ENCODE results near the gene DNAH9.

Gene DNAH9

DNA sequence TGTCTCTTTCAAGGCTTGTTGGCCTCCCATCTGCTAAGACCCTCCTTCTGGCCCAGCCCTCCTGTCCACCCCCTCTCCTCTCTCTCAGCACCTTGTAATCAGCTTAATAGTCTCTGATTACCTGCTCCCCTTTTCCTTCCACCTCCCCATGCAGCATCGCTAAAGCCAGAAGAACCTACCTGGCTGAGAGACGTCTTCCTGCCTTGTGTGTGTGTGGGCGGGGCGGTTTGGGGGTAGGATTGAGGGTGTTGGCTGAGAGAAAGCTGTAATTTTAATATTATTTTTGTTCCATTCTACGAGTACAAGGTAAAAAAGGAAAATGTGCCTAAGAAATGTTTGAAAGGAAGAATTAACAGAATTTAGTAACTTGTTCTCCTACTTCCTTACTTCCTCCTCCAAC, 3.4 kb downstream of the DNAH9 start:
- DNase-seq (ENCODE audit: low spot score) = no peak

DNA sequence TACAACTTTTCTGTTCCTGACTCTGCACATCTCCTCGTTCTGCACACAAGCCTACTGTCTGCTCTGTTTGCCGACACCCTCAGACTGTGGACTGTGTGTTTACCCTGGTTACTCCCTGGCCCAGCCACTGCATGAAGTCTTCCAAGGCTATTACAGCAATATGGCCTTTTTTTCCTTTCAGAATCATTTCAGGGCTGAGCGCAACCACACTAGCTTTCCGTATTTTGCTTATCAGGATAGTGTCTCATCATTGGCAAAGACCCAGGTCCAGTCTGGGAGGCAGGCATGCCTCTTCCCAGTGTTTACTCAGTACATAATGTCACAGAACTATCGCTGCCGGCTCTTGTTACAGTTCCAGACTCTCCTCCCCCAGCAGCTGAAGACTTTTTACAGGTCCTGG, 10.1 kb downstream of the DNAH9 start:
- no peak for DNase-seq (ENCODE audit: low spot score)

DNA sequence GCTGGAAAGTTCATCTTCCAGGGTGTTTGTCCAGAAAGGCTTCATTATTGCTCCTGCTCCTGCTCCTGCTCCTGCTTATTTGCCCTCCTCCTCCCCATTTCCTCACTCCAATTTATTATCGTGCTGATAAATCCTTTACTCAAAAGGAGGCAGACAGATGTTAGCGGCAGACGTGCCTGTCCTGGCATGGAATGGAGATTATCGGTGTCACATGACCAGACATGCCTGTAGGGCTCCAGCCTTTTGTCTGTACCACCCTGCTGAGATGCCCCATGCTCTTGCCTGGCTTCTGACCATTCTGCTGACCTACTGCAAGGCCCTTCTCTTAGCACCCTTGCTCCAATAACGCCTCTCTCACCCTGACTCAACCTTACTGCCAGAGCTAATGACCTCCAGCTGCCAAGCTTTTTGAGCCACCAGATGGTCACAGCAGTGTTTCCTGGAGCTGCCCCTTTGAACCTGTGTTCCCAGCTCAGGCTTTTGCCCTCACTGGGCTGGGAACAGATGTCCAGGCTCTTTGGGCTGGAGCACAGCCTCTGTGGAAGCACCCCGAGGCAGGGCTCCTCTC, 12.8 kb downstream of the DNAH9 start:
- no peak for DNase-seq (ENCODE audit: low spot score)

DNA sequence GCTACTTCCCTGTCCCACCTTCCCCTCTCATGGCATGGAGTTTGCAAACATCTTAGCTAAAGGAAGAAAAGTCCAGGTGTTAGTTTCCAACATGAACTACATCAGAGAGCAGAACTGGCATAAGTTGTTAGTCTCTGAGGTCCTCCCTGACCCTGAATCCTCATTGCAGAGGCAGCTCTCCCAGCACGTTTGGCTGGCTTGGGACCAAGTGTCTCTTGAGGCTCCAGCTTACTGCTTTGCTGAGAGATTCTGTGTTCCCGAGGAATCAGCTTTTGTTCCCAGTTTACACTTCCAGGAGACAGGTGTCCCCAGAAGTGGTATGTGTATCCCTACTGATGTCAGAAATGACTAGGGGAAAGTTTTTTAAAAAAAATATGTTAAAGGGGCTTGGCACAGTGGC, 14.7 kb downstream of the DNAH9 start:
- DNase-seq (ENCODE audit: low spot score) = no peak

DNA sequence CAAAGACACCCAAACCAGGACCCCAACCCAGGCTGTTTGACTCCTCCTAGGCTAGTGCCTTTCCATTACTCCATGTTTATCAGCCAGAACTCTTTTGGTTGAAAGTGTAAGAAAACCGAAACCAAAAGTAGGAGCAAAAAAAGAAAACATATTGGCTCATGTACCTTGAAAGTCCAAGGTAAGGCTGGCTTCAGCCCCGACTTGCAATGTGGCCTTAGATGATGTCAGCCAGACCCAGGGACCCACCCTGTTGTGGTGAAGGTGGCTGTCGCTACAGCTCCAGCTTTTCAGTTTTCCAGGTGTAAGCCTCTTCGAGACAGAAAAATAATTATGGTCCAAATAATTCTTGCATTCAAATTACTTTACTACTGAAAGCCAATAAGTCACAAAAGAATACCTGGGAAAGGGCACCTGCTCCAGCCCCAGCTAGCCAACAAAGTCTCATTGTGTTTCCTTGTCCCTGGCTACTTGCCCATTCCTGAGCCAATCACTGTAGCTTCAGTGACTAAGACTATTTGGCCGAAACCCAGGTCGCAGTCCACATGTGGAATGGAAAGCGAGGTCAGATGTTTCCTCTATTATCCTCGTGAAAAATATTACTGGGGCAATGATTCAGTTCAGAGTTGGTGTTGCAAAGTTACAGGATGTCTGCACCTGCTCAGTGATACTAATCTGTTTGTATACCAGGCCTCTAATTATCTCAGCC, 20.7 kb downstream of the DNAH9 start:
- no peak for DNase-seq (ENCODE audit: low spot score)

DNA sequence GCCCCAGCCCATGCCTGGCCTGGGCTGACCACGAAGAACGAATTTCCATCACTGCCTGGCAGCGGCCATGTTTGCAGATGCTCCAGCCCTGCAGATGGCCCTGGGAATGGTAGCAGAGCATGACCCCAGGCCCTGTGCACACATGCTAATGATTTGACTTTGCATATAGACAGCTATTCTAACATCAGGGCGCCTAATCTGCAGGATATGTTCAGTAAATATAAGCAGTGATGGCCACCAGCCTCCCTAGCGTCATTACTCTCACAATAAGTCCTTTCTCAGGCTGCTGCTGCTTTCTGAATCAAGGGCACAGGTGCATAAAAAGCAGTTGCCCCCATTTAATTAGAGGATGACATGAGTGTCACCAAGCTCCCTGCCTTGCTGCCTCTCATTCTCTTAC, 24.2 kb downstream of the DNAH9 start:
- DNase-seq (ENCODE audit: low spot score) = no peak

DNA sequence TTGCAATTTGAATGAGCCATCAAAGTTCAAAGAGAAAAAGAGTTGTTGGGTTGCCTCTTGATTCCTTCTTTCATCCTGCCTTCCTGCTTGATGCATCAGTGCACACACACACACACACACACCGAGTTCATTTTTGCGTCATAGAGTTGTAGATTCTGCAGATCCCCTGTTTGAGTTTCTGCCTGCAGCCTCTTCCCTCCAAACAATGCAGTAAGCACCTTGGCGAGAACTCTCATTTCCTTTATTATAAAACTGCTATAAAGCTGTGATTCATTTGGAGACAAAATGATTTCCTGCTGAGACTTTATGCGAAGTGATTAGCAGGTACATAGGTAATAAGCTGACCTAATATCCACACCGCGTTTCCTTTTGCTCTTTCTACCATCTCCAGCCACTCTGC, 26.7 kb downstream of the DNAH9 start:
- no peak for DNase-seq (ENCODE audit: low spot score)

DNA sequence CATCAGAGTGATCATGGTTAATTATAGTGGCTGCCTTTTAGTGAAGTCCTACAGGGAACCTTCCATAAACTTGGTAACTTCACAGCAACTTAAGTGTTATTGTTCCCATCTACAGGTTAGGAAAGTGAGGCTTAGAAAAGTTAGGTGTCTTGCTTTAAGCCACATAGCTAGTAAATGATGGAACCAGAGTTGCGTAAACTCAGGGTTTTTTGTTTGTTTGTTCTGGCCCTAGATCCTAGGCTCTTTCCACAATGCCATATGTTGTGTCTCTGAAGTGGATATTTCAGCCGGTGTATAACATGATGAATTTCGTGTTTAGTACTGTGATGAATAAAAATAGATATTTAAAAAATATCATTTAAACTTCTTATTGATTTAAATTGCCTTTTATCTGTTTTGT, 27.6 kb downstream of the DNAH9 start:
- no peak for DNase-seq (ENCODE audit: low spot score)

DNA sequence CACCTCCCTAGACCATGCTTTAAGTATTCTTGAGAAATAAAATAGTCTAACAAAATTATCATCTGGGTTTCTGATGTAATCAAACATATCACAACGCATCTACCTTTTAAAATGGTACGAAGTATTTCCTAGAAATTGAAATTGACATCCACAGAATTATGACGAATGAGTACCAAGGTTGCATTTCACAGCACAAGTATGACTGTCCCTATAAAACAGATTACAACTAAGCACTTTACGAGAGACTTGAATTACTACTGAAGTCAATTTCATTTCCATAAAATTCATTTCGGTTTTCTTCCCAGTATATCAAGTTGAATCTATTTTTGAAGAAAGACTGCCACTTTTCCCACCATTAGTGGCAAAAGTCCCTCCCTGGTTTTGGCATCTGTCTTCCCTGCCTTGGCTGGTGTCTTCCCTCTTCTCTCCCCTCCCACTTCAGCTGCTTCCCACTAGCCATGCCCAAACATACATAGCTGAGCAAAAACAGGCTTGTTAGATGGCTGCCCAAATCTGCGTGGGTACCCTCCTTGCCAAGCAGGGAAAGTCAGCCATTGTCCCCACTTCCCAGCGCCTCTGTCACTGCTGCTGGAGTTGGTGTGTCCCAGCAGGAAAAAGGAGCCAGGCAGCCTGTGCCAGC, 29.2 kb downstream of the DNAH9 start:
- DNase-seq (ENCODE audit: low spot score) = no peak

DNA sequence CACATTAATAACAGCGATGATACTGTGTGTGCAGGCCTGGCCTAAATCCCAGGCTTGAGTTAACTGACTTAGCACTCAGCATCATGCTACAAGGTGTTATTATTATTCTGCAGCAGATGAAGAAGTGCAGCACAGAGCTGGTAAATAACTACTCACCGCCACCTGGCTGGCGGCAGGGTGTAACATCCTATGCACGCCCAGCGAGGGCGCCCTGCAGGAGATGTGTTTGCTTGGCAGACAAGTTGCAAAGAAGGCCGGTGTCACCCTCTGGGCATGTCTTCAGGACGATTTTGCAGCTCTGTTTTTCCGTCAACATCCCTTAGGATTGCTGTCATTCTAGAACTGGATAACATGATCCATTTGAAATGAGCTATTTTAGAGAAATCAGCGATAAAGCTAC, 30.1 kb downstream of the DNAH9 start:
- no peak for DNase-seq (ENCODE audit: low spot score)

DNA sequence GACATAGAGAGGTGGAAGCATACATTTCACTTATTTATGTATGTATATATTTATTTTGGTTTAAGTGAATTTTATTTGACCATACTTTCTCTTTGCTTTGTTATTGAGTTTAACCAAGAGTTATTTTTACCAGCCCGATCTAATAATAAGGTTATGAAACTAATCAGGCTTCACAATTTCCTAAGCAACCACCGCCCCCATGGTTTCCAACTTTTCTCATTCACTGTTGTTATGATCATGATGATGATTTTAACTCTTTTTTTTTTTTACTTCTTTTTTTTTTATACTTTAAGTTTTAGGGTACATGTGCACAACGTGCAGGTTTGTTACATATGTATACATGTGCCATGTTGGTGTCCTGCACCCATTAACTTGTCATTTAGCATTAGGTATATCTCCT, 30.6 kb downstream of the DNAH9 start:
- no peak for DNase-seq (ENCODE audit: low spot score)

DNA sequence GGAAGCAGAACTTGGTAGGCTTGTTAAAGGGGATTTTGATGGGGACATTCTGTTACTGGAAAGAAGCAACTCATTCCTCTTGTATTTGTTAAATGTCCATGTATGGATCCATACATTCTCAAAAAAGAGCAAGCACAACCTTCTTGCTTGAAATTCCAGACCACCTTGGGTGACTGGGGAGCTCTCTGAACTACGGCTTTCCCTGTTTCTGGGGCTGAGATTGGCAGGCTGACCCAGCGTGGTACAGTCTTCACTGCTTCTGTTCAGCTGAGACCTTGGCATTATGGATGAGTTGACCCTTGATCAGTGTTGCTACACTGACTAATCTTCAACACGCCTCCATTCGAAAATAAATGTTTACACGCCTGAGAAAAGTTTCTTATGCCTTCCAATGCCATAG, 38.5 kb downstream of the DNAH9 start:
- no peak for DNase-seq (ENCODE audit: low spot score)

DNA sequence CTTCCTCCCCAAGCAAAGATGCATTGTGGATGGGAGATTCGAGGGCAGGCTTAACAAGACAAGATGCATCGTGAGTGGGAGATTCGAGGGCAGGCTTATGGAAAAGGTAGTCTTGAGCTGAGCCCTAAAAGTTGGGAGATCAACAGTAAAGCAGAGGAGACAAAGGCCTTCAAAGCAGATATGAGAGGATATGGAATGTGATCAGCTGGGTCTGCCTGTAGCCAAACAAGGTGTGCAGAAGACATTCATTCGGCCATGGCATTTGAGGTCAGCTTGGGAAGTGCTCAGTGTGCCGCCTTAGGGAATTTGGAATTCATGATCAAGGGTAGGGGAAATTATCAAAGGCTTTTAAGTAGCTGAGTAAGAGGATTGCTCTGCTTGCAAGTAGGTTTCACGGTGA, 39.5 kb downstream of the DNAH9 start:
- DNase-seq (ENCODE audit: low spot score) = no peak

DNA sequence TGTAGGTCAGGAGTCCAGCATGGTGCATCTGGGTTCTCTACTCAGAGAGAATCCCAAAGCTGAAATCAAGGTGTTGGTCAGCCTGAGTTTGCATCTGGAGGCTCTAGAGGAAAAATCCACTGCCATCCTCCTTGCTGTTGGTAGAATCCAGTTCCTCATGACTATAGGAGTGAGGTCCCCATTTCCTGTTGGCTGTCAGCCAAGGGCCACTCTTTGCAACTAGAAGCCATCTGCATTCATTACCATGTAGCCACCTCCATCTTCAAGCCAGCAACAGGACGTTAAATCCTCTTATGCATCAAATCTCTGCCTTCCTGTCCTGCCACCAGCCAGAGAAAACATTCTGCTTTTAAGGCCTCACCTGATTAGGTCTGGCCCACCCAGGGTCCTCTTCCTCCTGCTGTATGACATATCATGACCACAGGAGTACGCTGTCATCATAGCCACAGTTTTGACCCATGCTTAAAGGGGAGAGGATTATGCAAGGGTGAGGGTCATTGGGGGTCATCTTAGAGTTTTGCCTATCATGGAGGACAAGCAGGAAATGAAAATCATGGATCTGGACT, 40.5 kb downstream of the DNAH9 start:
- DNase-seq (ENCODE audit: low spot score) = no peak

DNA sequence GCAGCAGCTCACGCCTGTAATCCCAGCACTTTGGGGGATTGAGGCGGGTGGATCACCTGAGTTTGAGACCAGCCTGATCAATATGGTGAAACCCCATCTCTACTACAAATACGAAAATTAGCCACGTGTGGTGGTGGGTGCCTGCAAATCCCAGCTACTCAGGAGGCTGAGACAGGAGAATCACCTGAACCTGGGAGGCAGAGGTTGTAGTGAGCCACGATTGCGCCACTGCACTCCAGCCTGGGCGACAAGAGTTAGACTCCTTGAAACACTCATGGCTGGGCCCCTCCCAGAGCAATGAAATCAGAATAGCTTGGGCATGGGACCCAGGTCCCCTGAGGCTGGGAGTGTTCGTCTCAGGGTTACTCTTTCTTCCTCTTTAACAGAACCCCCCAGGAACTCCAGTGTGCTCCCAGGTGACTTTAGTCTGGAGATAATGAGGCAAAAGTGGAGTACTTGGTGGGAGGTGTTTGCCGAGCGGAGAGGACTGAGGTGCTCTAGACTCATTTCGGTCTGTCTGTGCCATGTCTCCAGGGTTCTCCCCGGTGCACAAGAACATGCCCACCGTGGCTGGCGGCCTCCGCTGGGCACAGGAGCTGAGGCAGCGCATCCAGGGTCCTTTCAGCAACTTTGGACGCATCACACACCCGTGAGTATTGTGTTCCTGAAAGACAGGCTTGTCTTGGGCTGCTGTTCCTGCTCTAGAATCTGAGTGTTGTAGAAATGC, 41.6 kb downstream of the DNAH9 start:
- DNase-seq (ENCODE audit: low spot score) = no peak

DNA sequence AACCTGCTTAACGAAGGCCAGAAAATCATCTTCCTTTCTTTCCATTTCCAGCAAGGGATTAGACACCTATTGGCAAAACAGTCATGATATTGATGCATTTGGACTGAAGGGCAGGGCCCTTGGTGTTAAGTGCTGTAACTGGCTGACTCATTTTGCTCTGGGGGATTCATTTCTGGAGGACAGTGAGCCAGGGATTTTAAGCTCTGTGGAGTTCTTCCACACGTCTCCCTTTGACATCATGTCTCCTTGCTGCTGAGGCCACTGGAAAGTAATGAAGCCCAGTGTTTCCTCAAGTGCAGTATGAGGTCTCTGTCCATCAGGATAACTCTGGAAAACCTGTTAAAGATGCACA, 42.2 kb downstream of the DNAH9 start:
- no peak for DNase-seq (ENCODE audit: low spot score)

DNA sequence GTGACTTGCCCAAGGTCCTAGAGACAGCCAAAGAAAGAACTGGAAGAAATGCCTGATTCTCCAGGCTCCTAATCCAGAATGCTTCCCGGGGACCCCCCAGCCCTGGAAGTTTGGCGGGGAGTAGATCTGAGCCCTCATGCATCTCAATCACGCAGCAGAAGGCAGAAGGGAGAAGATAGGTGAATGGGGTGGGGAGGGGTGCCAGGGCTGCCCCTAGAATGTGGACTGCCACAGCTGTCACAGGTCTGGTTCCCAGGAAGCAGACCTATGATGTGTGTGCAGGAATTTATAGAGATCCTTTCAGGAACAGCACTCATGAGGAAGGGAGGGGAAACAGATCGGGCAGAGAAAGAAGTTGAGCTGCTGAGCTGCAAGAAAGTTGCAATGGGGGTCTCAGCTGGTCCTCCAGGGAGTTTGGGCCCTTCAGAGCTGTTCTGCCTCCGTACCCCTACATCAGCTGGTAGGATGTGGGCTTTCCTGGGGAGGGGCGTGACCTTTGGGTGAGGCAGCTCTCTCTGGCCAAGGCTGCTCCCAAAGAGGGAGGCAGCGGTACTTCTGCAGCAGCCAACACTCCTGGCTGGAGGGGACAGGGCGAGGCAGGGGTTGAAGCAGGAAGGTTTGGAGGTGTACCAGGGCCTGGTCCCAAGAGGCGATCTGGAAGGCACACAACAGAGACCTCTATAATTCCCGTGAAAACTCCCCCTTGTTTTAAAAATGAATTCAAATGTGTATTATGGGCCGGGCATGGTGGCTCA, 43.4 kb downstream of the DNAH9 start:
- no peak for DNase-seq (ENCODE audit: low spot score)

DNA sequence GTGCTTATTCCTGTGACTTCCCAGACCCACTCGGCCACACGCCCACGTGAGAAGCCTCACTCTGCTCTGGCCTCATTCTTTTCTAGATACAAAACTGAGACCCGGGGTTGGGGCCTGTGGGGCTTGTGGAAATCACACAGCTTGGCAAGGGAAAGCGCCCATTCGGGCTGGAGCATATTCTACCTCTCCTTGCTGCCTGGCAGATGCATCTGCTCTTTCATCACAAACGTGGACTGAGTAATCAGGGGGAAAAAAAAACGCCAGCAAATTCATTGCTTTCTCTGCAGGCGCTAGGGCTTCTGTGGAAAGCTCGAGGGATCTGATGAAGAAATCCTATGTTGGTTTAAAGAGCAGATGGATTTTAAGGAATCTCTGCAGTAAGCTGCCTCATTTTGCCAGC, 44.4 kb downstream of the DNAH9 start:
- DNase-seq (ENCODE audit: low spot score) = no peak

DNA sequence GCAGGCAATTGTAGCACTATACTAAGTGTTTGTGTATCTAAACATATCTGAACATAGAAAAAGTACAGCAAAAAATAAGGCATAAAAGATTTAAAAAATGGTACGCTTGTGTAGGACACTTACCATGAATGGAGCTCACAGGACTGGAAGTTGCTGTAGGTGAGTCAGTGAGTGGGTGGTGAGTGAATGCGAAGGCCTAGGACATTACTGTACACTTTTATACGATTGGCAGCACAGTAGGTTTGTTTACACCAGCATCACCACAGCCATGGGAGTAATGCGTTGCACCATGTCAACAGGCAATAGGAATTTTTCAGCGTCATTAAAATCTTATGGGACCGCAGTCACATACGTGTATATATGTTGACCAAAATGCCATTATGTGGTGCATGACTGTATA, 45.6 kb downstream of the DNAH9 start:
- DNase-seq (ENCODE audit: low spot score) = no peak

DNA sequence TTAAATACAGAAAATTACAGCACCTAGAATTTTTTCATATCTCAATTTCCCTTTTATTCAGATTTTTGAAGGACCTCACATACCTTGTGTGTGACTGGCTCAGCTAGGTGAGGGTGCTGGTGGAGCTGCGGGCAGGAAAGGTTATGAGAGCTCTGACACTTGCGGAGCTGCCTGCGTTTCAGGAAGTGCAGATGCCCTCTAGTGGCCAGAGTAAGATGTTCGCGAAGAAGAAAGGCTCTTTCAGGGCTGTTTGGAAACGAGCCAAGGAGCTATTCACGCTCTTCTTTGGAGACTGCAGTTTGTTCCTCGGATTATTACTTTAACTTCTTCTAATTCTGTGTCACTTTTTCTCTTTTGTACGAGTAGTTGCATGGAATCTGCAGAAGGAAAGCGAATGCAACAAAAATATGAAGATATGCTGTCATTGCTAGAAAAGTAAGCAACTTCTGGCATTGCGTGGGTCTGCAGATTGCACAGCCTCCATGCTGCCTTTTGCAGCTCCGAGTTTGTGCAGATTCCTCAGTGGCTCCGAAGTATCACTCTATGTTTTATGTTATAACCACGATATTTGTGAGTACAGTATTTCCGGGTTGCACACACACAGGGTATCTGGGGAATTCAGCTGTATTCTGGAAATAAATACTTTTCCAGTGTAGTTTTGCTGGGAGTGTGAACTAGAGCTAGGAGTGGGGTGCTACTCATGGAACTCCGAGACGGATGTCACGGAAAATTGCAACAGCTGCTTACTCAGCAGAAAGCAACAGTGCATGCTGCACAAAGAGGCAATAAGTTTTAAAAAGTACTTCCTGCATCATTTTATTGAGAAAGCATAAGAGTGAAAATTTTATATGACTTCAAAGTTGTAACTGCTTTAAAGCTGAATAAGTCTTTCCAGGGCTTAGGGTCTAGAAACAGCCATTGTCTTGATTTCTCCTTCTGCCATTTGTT, 46.3 kb downstream of the DNAH9 start:
- peak; percentile 64 for DNase-seq (ENCODE audit: low spot score)

DNA sequence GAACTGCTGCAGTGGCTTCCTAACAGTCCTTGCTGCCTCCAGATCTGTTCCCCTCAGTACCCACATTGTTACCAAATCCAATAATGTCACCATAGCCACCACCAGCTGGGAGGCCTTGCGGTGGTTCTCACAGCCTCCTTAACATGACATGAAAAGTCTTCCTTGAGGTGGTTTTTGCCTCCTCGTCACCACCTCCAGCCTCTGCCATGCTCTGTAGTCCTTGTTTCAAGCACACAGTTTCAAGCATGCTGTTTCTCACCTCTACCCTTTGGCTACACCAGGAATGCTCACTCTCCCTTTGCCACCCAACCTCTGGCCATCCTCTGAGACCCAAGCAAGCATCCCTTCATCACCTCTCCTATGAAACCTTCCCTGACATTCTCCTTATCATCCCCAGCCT, 47.2 kb downstream of the DNAH9 start:
- DNase-seq (ENCODE audit: low spot score) = no peak
